ENCODE data around the gene AUH.

DNA sequence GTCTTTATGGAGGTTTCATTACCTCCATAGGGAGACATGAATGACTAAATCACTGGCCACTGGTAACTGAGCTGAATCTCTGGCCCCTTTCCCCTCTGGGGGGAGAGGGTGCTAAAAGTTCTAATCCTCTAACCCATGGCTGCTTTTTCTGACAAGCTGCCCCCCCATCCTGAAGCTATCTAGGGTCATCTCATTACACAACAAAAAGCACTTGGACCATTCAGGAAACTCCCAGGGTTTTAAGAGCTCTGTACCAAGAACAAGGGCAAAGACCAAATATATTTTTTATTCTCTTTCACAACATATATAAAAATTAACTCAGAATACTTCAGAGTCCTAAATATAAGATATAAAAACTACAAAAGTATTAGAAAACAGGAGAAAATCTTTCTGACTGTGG, 14.3 kb downstream of the AUH start:
- TF ChIP-seq, protein P1, sequence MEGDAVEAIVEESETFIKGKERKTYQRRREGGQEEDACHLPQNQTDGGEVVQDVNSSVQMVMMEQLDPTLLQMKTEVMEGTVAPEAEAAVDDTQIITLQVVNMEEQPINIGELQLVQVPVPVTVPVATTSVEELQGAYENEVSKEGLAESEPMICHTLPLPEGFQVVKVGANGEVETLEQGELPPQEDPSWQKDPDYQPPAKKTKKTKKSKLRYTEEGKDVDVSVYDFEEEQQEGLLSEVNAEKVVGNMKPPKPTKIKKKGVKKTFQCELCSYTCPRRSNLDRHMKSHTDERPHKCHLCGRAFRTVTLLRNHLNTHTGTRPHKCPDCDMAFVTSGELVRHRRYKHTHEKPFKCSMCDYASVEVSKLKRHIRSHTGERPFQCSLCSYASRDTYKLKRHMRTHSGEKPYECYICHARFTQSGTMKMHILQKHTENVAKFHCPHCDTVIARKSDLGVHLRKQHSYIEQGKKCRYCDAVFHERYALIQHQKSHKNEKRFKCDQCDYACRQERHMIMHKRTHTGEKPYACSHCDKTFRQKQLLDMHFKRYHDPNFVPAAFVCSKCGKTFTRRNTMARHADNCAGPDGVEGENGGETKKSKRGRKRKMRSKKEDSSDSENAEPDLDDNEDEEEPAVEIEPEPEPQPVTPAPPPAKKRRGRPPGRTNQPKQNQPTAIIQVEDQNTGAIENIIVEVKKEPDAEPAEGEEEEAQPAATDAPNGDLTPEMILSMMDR (IDR thresholded peaks at IDR 0.05; ENCODE audit: insufficient read depth, low read length), result no peak
- no peak for TF ChIP-seq POLR2AphosphoS5 (IDR thresholded peaks at IDR 0.05; ENCODE audit: low read depth)
